Frontal cortex (tissue), 4 donors: ENCODE data around the gene BANF2. TPM values are rescaled to one million over a fixed set of nuclear protein-coding genes. Genes with fewer than 3 reads are reported as not detected.

Experiments
- DNase-seq, 2 donors: peaks; one replicate each; pipeline ENCODE4 v3.0.0; 2012; ENCODE audit warnings: low spot score in 2 of 2
- FAIRE-seq: peaks from 2 replicates; lab custom pipeline; 2012; peaks lifted over from hg19 to GRCh38; lab: Jason Lieb, UNC
- total RNA-seq: library from RNA; depleted of rRNA; stranded (reverse); fragments of >200 nt; gene quantifications from one replicate; pipeline ENCODE4 v1.2.3, GENCODE V29; 2014
- donor health status: control.
- donor health status: control.
- donor health status: control.

The BANF2 gene
- total RNA-seq, 1 donor from 2014 or later, result not detected

GRCh38 chr20:17663040-17663399 lies 36.7 kb upstream of the BANF2 start:
- FAIRE-seq (no peak), DNase-seq (no peak)

- DNase-seq, result no peak
- FAIRE-seq, result no peak
Measured at GRCh38 chr20:17663486-17663885, 36.3 kb upstream of the BANF2 start.

DNA sequence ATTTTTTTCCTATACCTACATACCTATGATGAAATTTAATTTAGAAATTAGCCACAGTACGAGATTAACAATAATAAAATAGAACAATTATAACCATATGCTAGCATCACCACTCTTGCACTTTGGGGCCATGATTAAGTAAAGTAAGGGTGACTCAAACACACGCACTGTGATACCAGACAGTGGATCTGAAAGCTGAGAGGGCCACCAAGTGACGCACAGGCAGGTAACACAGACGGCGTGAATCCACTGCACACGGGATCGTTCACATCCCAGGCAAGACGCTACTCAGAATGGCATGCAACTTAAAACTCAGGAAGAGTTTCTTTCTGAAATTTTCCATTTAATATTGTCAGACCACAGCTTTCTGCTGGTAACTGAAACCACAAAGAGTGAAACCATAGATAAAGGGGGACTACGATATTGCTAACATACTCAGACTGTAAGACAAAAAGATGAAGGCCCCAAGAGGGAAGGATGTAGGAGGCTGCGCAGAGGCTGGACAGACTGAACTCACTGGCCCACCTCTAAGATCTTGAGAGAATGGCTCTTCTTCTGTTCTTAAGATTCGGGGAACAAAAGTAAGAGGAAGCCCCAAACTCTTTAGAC lies 35.6 kb upstream of the BANF2 start:
- no peak for FAIRE-seq

DNA sequence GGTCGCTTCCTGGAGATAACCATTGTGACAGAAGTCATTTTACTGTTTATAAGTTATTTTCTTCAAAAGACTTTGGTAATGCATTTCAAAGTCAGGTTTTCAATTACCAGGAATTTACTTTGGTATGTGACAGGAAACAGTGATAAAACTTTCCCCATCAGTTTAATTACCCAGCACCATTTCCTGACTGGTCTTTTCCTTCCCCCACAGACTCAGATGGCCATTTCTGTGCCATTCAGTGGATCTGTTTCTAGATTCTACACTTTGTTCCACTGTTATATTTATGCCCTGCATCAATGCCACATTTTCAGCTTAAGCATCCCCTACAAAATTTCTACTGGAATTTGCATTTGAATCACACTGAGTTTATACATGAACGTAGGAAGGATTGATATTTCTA lies 34.0 kb upstream of the BANF2 start:
- DNase-seq (no peak), FAIRE-seq (no peak)

More for the DNA sequence above, 35.6 kb upstream of the BANF2 start:
- no peak for DNase-seq

DNA sequence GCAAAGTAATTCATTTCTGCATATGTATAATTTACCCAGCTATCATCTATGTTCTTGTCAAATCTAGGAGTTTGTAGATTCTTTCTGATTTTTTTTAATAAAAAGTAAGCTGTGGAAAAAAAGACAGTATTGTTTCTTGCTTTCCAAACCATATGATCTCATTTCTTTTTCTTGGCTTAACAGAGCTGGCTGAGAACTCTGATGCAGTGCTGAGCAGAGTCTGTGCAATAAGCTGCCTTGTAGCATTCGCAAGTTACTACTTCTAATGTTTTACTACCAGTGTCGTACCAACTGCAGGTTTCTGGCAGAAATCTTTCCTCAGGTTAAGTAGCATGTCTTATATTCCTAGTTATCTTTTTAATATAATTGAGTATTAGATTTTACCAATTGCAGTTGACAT lies 33.3 kb upstream of the BANF2 start:
- FAIRE-seq (no peak), DNase-seq (no peak)

GRCh38 chr20:17667445-17667844 lies 32.3 kb upstream of the BANF2 start:
- DNase-seq, result no peak
- no peak for FAIRE-seq

DNA sequence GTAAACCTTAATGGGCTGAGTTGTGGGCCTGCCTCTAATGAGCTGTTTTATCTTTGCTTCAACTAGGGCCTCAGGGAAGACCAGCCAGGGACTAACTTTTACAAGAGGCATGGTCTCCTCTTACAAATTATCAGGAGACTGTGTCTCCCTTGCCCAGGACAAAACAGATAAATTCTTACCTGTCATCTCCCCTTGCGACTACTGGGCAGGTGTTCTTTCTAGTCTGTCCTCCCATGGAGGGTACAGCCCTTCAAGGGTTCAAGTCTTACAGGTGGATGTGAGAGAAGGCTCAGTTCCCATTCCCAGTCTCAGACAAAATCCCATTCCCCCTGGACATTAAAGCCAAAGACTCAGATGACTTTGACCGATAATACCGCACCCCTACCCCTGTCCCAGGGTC lies 31.3 kb upstream of the BANF2 start:
- no peak for DNase-seq
- no peak for FAIRE-seq

- FAIRE-seq, result no peak
- no peak for DNase-seq
Measured at GRCh38 chr20:17669306-17669931, 30.3 kb upstream of the BANF2 start.

GRCh38 chr20:17671011-17671410 lies 28.8 kb upstream of the BANF2 start:
- FAIRE-seq, result no peak

DNA sequence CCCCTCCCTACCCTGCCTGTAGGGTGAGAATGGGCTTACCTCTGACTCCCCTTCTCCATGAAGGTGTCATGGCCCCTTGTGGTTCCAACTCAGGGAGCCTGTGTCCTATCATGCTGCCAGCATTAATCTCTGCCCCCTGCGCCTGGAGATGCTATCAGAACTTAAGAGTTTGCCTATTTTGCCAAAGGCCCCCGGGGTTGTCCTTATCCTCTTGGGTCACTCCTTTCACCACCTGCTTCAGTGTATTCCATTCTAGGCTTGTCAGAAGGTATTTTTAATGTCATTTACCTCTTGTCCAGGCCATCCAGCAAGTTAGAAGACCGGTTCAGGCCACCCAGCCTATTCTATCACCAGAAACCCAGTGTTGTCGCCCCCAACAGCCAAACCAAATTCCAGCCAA lies 28.2 kb upstream of the BANF2 start:
- no peak for FAIRE-seq
- no peak for DNase-seq

More at GRCh38 chr20:17671011-17671410, 28.8 kb upstream of the BANF2 start:
- DNase-seq, result no peak

- FAIRE-seq (no peak), DNase-seq (no peak)
Measured at GRCh38 chr20:17673084-17673483, 26.7 kb upstream of the BANF2 start.

- FAIRE-seq (no peak), DNase-seq (no peak)
Measured at GRCh38 chr20:17674722-17675518, 24.8 kb upstream of the BANF2 start.

DNA sequence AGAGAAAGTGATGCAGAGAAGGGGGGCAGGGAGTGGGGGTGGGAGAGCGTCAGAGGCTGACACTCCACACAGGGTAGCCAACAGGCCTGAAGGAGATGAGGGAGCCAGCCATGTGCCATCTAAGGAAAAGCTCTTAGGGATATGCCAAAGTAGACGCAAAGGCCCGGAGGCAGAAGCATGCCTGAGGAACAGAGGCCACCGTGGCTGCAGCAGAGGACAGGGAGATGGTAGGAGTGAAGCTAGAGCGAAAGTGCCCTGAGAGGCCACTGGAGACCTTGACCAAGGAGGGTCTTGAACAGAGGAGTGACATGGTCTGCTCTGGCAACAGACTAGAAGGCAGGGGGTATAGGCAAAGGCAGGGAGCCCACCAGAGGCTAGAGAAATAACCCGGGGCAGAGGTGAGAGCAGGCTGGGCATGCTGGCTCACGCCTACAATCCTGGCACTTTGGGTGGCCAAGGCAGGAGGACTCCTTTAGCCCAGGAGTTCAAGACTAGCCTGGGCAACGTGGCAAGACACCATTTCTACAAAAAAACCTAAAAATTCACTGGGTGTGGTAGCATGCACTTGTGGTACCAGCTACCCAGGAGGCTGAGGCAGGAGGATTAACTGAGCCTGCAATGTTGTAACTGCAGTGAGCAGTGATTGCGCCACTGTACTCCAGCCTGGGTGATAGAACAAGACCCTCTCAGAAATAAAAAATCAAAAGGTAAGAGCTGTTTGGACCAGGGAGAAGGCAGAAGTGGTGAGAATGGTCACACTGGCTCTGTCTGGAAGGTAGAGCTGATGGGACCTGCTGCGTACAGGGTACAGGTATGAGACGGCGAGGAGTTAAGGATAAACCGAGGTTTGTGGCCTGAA lies 24.0 kb upstream of the BANF2 start:
- DNase-seq (no peak), FAIRE-seq (no peak)

DNA sequence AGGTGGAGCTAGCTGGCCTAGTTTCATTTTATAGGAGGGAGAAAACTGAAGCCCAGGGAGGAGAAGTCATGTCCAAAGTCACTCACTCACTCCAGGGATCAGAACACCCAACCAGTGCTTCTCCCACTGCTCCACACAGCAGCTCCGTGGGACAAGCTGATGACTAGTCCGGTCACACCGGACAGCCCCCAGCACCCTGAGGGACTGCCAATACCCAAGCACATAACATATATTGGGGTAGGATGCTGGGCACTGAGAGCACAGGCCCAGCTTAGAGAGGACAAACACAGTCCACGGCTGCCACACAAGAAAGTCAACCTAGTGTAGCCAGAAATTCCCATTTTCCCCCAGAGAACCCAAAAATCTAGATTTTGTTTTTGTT lies 23.4 kb upstream of the BANF2 start:
- no peak for DNase-seq
- FAIRE-seq, result no peak

GRCh38 chr20:17676942-17677341 lies 22.8 kb upstream of the BANF2 start:
- DNase-seq, result no peak
- no peak for FAIRE-seq

GRCh38 chr20:17678295-17678694 lies 21.5 kb upstream of the BANF2 start:
- FAIRE-seq (no peak), DNase-seq (no peak)

DNA sequence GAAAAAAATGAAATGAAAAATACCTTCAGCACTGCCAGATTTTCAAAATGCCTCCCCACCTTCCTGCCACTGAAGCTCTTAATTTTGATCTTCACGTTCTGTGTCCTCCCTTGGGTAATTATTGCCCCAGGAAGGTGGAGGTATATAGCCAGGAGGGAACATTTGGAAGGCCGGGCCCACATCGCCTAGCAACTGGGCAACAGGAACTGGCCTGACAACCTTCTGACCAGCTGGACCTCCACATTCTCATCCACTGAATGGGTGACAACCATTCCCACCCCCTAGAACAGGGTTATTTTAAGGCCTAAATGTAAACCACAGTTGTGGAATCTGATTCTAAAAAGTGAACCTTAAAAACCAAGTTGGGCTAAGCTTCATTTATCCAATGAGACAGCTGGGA lies 20.9 kb upstream of the BANF2 start:
- no peak for FAIRE-seq
- DNase-seq, result no peak

DNA sequence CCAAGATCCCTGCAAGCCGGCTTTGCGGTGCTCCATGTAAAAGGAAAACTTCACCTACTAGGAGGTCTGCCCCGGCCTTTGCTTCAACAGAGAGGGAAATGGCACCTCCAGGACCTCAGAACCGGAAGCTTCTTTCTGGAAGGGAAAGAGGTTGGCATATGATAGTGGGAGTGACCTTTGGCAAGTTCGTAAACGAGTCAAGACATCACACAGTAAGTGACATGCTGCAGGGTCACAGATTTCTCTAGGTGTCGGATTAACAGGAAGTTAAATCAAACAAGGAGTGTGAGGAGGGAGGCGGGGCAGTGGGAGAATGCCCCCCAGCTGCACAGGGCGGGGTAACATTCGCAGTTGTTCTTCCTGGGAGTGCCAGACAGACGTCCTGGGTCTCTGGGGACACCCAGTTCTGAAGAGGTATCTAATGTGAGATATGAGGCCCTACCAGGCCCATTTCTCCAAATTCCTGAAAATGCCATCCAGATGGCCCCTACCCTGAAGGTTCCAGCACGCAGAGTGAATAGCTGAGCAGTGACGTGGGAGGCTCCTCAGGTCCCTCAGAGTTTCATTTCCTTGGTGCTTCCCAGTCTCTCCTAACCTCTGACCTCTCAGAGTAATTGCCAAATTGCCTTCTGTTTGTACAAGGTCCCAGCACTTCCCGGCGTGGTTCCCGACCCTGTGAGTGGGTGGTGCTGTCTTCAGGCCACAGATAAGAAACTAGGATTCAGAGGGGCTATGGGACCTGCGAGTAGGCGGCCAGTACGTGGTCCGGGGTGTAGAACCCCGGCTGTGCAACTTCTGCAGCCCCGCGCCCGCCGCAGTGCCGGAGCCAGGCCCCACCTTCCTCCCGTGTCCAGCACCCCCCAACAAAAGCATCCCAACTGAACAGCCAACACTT lies 19.6 kb upstream of the BANF2 start:
- DNase-seq (no peak), FAIRE-seq (no peak)
